WERI-Rb-1 (cell line): ENCODE data around the gene SLC27A6.

Experiments
- DNase-seq: peaks from one replicate; pipeline ENCODE4 v3.0.0-alpha.2; 2020
- H3K27ac ChIP-seq: fragments of 250-450 bp; sonication (Bioruptor Pico); 2 replicates; pipeline ENCODE4 v1.5.1; 2020; ENCODE audit warnings: mild to moderate bottlenecking, moderate library complexity
- H3K27me3 ChIP-seq: fragments of 250-450 bp; sonication (Bioruptor Pico); 2 replicates; pipeline ENCODE4 v1.5.1; 2021; ENCODE audit warnings: mild to moderate bottlenecking, low read depth, moderate library complexity; ENCODE audit not compliant: insufficient read depth, severe bottlenecking
- H3K36me3 ChIP-seq: fragments of 250-450 bp; sonication (Bioruptor Pico); 2 replicates; pipeline ENCODE4 v1.5.1; 2020; ENCODE audit warnings: mild to moderate bottlenecking, moderate library complexity
- H3K4me3 ChIP-seq: 2 replicates; pipeline ENCODE4 v1.5.1; 2011; ENCODE audit warnings: low read depth, mild to moderate bottlenecking, control low read depth, low read length
- H3K9me3 ChIP-seq: fragments of 250-450 bp; sonication (Bioruptor Pico); 2 replicates; pipeline ENCODE4 v1.5.1; 2021; ENCODE audit warnings: mild to moderate bottlenecking, moderate library complexity; ENCODE audit not compliant: severe bottlenecking
- CTCF ChIP-seq: IDR thresholded peaks from 2 replicates; pipeline ENCODE4 v1.5.1; 2011; ENCODE audit warnings: low read depth, mild to moderate bottlenecking, control low read depth, inconsistent platforms, low read length

Gene SLC27A6

GRCh38 chr5:128965011-128965637 lies at the start of gene SLC27A6:
TSS of gene SLC27A6 (plus strand) at chr5:128965488. CDS start at chr5:128966138, 650 bp downstream.
- TF ChIP-seq CTCF = 0 out of 2 replicates have a peak, but pooled peaks have one; percentile 3
- Histone ChIP-seq H3K36me3 (no peaks in the 10 kb centered on the region), H3K9me3 (no peaks in the 10 kb centered on the region), H3K27me3 (no peaks in the 10 kb centered on the region), H3K4me3 (peak within 1 kb of the TSS; percentile 66), H3K27ac (peak within 1 kb of the TSS; percentile 58)
- peak; percentile 76 for DNase-seq

- no peak for DNase-seq
- no peak for TF ChIP-seq CTCF
- Histone ChIP-seq H3K27ac (no peak overlapping the region), H3K4me3 (no peak overlapping the region), H3K27me3 (no peaks in the 10 kb centered on the region), H3K9me3 (no peaks in the 10 kb centered on the region), H3K36me3 (no peaks in the 10 kb centered on the region)
Observed at GRCh38 chr5:128919542-128919941, 45.7 kb upstream of the SLC27A6 start.

- Histone ChIP-seq H3K9me3 (no peaks in the 10 kb centered on the region), H3K27me3 (no peaks in the 10 kb centered on the region), H3K27ac (no peak overlapping the region), H3K36me3 (no peaks in the 10 kb centered on the region), H3K4me3 (no peak overlapping the region)
- TF ChIP-seq CTCF = no peak
- DNase-seq = no peak
Observed at GRCh38 chr5:128920345-128921215, 44.7 kb upstream of the SLC27A6 start.

- Histone ChIP-seq H3K36me3 (no peaks in the 10 kb centered on the region), H3K4me3 (no peak overlapping the region), H3K27me3 (no peaks in the 10 kb centered on the region), H3K27ac (no peak overlapping the region), H3K9me3 (no peaks in the 10 kb centered on the region)
- no peak for TF ChIP-seq CTCF
- DNase-seq = no peak
Observed at GRCh38 chr5:128924299-128924698, 41.0 kb upstream of the SLC27A6 start.

GRCh38 chr5:128925973-128926372 lies 39.3 kb upstream of the SLC27A6 start:
- no peaks in the 10 kb centered on the region for H3K27me3 ChIP-seq
- H3K9me3 ChIP-seq = no peaks in the 10 kb centered on the region
- no peak for TF ChIP-seq CTCF
- no peak for DNase-seq
- H3K27ac ChIP-seq = no peak overlapping the region
- H3K4me3 ChIP-seq = no peak overlapping the region
- H3K36me3 ChIP-seq = no peaks in the 10 kb centered on the region
